SKM-1 (cell line): ENCODE results near the gene NBEAL1.
"Not testable (repeated sequence)": the region's sequence is repeated elsewhere in the genome, so short reads cannot be mapped to it uniquely, and the experiment has no call there.

ENCODE experiments used
- DNase-seq: peaks from one replicate; lab custom pipeline; 2025; ENCODE audit not compliant: unreplicated experiment; lab: John Stamatoyannopoulos, UW

The NBEAL1 gene

DNA sequence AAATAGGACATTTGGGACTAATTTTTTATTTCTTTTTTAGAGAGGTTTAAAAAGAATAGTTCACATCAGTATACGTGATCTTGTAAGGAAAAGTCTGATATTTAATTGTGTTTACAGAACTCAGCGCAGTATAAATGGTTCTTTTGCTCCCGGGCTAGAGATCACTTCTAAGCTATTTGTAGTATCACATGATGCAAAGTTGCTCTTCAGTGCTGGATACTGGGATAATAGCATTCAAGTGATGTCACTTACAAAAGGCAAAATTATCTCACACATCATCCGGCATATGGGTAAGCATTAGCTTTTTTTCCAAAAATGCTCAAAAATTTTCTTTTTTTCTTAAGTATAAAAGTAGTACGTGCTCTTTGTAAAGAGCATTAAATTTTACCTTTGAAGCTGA, 186.8 kb downstream of the NBEAL1 start:
- DNase-seq, result no peak

DNA sequence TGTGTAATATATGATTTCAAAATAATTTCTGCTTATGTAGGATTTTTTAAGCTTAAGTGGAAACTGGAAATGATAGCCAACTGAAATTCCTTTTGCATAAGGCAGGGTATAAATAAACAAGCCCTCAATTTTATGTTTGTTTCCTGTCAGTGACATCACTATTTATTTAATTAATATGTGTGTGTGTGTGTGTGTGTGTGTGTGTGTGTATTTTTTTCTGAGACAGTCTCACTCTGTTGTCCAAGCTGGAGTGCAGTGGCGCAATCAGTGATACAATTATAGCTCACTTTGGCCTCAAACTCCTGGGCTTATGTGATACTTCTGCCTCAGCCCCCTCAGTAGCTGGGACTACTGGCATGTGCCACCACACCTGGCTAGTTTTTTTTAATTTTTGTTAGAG, 194.9 kb downstream of the NBEAL1 start:
- DNase-seq, result no peak

DNA sequence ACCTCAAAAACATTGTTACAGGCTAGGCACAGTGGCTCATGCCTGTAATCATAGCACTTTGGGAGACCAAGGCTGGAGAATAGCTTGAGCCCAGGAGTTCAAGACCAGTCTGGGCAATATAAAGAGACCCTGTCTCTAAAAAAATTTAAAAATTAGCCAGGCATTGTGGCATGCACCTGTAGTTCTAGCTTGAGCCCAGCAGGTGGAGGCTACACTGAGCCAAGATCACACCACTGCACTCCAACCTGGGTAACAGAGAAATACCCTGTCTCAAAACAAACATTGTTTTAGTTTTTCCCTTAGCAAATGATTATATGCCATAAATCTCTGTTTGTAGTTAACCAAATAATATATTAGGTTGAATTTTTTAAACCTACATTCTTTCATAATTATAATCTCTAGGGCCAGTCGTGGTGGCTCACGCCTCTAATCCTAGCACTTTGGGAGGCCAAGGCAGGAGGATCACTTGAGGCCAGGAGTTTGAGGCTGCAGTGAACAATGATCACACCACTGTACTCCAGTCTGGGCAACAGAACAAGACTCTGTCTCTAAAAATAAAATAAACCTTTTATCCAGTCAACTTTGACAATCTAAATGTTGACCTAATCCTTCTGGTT, 210.9 kb downstream of the NBEAL1 start:
- no peak for DNase-seq

DNA sequence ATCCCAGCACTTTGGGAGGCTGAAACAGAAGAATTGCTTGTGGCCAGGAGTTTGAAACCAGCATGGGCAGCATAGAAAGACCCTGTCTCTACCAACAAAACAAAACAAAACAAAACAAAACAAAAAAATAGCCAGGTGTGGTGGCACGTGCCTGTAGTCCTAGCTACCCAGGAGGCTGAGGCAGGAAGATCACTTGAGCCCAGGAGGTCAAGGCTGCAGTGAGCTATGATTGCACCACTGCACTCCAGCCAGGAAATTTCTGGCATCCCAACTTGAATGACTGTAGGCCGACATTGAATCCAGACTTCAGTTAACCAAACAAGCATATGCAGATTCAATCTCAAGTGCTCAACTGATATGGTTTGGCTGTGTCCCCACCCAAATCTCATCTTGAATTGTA, 215.0 kb downstream of the NBEAL1 start:
- DNase-seq, result not testable (repeated sequence)

DNA sequence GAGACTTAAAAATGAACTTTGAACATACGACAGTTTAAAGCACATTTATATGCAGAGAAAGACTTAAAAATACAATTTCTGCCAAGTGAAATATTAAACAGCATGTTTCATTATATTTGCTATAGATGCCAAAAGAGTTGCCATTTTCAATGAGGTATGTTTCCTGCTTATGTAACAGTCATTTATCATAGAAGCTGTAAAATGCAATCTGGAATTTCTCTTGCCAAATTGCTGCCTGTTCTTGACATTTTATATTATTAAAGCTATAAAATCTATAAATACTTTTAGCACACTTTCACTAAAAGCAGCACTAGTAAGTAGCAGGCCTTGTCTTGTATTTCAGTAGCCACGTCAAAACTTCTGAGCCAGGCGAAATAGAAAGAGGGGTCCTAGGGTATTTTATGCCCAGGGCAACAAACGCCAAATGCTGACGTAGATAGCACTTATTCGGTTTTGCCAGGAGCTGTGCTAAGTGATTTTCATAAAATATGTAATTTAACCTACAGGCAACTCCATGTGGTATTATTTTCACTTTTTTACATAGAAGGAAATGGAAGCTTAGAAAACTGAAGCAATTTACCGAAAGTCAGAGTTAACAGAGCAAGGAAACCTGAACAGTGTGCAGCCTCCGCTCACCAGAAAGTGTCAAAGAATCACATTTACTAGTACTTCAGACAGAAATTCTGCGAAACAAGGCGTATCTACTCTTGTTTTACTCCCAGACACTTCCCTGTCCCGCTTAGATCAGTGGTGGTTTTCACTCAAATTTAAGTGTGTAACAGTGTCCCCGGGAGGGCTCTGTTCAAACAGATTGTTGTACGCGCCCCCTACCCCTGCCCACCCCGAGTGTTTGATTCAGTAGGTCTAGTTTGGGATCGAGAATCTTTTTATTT, 222.9 kb downstream of the NBEAL1 start:
- no peak for DNase-seq

DNA sequence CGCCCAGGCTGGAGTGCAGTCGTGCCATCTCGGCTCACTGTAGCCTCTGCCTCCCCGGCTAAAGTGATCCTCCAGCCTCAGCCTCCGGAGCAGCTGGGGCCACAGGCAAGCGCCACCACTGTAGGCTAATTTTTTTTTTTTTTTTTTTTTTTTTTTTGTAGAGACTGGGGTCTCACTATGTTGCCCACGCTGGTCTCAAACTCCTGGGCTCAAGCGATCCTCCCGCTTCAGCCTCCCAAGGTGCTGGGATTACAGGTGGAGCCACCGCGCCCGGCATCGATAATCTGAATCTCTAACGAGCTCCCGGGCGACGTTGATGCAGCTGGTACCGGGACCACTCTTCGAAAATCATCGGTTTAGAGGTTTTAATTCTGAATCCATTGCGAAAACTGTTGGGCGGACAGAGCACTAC, 223.6 kb downstream of the NBEAL1 start:
- no peak for DNase-seq

DNA sequence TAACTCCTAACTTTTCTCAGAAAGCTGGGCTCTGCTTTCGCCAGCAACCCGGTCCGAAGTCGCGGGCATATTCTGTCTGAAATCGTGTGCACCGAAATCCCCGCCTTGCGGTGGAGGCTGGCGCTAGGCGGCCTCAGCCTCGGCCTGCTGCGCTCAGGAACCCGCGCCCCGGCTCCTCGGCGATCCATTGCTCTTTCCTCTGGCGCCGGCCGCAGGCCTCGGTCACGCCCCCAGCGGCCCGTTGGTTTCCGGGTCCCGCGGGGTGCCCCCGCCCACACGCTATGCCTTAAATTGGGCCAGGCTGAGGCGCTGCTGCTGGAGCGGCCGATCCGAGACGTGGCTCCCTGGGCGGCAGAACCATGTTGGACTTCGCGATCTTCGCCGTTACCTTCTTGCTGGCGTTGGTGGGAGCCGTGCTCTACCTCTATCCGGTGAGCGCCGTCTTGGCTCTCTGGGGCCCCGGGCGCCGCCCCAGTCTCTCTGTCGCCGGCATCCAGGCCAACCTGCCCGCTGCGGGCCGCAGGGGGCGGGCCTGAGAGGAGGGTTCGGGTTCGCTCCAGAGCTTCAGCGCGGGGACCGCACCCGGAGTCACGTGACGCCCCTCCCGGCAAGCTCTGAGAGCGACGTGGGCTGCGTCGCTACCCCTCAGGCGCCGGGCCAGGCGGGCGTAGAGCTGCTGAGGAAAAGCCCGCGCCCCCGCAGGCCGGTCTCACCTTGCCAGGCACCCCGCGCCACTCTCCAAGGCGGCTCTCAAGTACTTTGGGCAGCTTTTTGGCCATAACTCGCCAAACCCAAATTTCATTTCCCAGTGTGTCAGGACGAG, 224.2 kb downstream of the NBEAL1 start, which contains the start of gene CYP20A1:
CYP20A1 (plus strand) TSS at position 315 of the 823 bp plus-strand sequence; CDS start at position 360, 45 bp downstream.
- DNase-seq, result peak; percentile 79

DNA sequence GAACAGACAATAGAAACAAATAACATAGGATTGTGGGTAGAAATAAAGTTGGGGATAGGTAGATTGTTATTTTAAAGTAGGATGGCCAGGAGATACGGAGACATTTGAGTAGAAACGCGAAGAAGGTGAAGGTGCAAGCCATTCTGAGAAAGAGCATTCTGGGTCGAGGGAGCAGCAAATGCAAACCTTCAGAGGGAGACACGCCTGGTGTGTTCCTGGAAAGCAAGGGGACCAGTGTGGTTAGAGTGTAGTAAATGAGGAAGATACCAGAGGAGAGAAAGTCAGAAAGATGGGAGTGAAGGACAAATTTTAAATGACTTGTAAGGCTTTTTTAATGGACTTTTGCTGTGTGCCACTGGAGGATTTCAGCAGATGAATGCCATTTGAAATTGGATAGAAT, 225.8 kb downstream of the NBEAL1 start:
- no peak for DNase-seq

DNA sequence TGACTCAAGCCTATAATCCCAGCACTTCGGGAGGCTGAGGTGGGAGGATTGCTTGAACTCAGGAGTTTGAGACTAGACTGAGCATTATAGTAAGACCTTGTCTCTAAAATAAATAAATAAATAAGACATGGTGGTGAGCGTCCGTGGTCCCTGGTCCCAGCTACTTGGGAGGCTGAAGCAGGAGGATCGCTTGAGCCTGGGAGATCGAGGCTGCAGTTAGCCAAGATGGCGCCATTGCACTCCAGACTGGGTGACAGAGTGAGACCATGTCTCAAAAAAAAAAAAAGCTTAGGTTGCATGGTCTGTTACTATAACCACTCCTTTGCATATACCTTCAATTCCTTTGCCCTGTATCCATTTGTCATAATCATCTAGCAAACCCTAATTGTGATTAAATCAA, 227.8 kb downstream of the NBEAL1 start:
- DNase-seq, result no peak

DNA sequence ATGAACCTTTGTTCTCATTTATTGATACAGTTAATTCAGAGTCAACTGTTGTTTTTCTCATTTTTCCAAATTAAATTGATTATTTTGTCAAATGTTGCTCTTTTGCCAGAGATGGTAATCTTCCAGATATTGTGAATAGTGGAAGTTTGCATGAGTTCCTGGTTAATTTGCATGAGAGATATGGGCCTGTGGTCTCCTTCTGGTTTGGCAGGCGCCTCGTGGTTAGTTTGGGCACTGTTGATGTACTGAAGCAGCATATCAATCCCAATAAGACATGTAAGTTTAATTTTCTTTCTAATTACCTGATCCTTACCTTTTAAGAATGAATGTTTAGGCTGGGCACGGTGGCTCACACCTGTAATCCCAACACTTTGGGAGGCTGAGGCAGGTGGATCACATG, 232.0 kb downstream of the NBEAL1 start:
- no peak for DNase-seq

DNA sequence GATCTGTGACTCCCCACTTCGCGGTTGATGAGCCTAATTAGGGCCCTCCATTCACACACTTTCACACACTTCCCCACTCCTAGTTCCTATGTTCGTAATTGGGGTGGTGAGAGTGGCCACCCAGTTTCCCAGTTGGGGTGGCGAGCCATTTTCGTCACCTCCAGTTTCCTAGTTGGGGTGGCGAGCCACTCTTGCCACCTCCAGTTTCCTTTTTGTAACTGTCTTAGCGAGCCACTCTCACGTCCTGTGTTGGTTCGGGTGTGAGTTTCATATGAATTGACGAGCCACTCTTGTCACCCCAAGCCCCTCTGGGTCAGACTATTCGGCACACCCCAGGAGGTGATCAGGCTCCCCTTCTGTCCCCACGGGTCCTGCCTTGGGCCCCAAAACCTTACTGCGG, 238.1 kb downstream of the NBEAL1 start:
- DNase-seq, result no peak

DNA sequence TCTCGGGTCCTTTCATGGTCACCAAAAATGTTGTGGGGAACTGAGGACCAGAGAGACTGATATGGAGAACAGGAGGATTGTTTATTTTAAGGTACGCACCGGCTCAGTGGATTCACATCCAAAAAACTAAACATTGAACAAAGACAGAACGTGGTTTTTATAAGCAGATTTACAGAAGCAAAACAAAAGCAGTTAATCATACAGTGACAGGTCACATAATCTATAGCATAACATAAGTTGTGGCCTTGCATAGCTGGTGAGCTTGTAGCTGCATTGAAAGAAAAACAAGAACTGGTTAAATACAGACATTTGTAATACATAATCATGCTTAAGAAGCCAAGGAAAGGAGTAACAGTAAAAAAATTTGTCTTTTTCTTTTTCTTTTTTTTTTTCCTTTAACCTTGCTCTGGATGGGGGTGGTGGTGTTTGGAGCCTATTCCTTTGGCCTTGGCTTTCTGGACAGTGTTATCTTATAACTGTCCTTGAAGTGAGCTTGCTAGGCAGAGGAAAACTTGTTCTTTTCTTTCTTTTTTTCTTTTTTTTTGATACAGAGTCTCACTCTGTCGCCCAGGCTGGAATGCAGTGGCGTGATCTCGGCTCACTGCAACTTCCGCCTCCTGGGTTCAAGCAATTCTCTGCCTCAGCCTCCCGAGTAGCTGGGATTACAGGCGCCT, 238.9 kb downstream of the NBEAL1 start:
- DNase-seq, result not testable (repeated sequence)

DNA sequence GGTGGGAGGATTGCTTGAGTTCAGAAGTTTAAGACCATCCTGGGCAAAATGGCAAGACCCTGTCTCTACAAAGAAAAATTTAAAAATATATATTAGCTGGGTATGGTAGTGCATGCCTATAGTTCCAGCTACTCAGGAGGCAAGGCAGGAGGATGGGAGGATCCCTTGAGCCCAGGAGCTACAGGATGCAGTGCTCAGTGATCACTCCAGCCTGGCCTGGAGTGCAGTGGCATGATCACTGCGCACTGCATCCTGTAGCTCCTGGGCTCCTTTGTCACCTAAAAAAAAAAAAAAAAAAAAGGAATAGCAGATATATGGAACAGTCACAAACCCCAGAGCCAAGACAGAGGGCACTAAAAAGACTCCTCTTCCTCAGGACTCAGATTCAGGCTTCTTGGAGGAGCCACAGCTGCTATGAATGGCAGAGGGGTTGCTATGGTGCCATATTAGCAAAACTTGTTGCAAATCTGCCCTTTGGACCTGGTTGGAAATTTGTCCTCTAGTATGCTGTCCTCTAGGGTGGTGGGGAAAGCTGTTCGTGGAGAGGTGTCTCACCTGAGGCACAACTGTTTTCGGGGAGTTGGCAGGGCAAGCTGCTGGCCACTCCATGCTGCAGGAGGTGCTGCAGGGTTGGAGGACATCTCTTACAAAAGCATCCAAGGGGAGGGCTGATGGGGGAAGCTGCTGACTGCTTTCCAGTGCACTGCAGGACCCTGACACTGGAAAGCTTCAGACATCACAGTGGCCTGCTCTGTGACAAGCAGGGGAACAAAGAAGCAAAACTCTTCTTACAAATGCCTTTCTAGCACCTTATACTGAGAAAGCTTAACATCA, 246.9 kb downstream of the NBEAL1 start:
- no peak for DNase-seq
